Measurements from ENCODE around the gene PI4KB.

GRCh38 chr1:151292207-151293030, 34.8 kb downstream of the PI4KB start:
- TF ChIP-seq POLR2A (IDR thresholded peaks at IDR 0.05) (no peak), CTCF (IDR thresholded peaks at IDR 0.05) (no peak)

Measured in right lobe of liver (tissue), 4 donors.